RCC 7860 (cell line): ENCODE data around the gene STN1.

Source experiments
- DNase-seq: peaks from one replicate; pipeline ENCODE4 v3.0.0-alpha.2; 2015; ENCODE audit warnings: low spot score
- FAIRE-seq: peaks from 2 replicates; lab custom pipeline; 2012; peaks lifted over from hg19 to GRCh38; lab: Jason Lieb, UNC

Gene STN1

GRCh38 chr10:103870516-103870915, 47.5 kb downstream of the STN1 start:
- DNase-seq (no peak), FAIRE-seq (no peak)

- DNase-seq (no peak), FAIRE-seq (no peak)
Observed at GRCh38 chr10:103869336-103869735, 48.6 kb downstream of the STN1 start.

GRCh38 chr10:103868200-103868599, 49.8 kb downstream of the STN1 start:
- FAIRE-seq (no peak), DNase-seq (no peak)

- DNase-seq (no peak), FAIRE-seq (no peak)
Observed at GRCh38 chr10:103861505-103861904, 56.5 kb downstream of the STN1 start.

- FAIRE-seq (no peak), DNase-seq (peak; percentile 27)
Observed at GRCh38 chr10:103859161-103860086, 58.6 kb downstream of the STN1 start.

- no peak for DNase-seq
- FAIRE-seq, result no peak
Observed at GRCh38 chr10:103858360-103858759, 59.6 kb downstream of the STN1 start.

GRCh38 chr10:103856797-103857170, 61.2 kb downstream of the STN1 start:
- no peak for FAIRE-seq
- DNase-seq, result no peak

GRCh38 chr10:103855852-103856796, 61.9 kb downstream of the STN1 start:
- FAIRE-seq, result no peak
- no peak for DNase-seq

GRCh38 chr10:103855424-103855823, 62.6 kb downstream of the STN1 start, which contains the start of gene SH3PXD2A:
Gene SH3PXD2A, minus strand, starts transcription at chr10:103855576. Its CDS starts 310 bp downstream, at chr10:103855266.
- no peak for DNase-seq
- no peak for FAIRE-seq

GRCh38 chr10:103854686-103855391, 63.1 kb downstream of the STN1 start:
- no peak for FAIRE-seq

GRCh38 chr10:103854265-103854685, 63.7 kb downstream of the STN1 start:
- no peak for FAIRE-seq
- no peak for DNase-seq

More at GRCh38 chr10:103854686-103855391, 63.1 kb downstream of the STN1 start:
- no peak for DNase-seq

- DNase-seq, result no peak
Observed at GRCh38 chr10:103853428-103854264, 64.3 kb downstream of the STN1 start.

GRCh38 chr10:103852856-103853255, 65.1 kb downstream of the STN1 start:
- FAIRE-seq, result no peak
- no peak for DNase-seq

More at GRCh38 chr10:103853428-103854264, 64.3 kb downstream of the STN1 start:
- FAIRE-seq, result no peak

- no peak for DNase-seq
- FAIRE-seq, result no peak
Observed at GRCh38 chr10:103852189-103852711, 65.7 kb downstream of the STN1 start.

- DNase-seq, result no peak
- no peak for FAIRE-seq
Observed at GRCh38 chr10:103851261-103851660, 66.7 kb downstream of the STN1 start.

GRCh38 chr10:103850572-103850895, 67.5 kb downstream of the STN1 start:
- no peak for DNase-seq
- FAIRE-seq, result no peak

GRCh38 chr10:103849880-103850571, 68.0 kb downstream of the STN1 start:
- peak; percentile 80 for DNase-seq

GRCh38 chr10:103849212-103849877, 68.6 kb downstream of the STN1 start:
- no peak for DNase-seq

More at GRCh38 chr10:103849880-103850571, 68.0 kb downstream of the STN1 start:
- FAIRE-seq, result peak; percentile 84

More at GRCh38 chr10:103849212-103849877, 68.6 kb downstream of the STN1 start:
- no peak for FAIRE-seq
